ENCODE results near the gene INO80D. TPM values are rescaled to one million over a fixed set of nuclear protein-coding genes. Genes with fewer than 3 reads are reported as not detected.

The INO80D gene
- total RNA-seq, 1 experiment from 2014 or later: 46.0 TPM

- H3K4me3 Mint-ChIP-seq: no peak overlapping the region
- Histone ChIP-seq H2AFZ (ENCODE audit: low read length) (no peak overlapping the region), H3K27me3 (ENCODE audit: insufficient read depth, low read length) (no peaks in the 10 kb centered on the region), H3K4me1 (ENCODE audit: insufficient read depth, low read length) (peaks cover 8% of the 10 kb centered on the region; the same call in 1 of the 2 replicates), H2AK5ac (ENCODE audit: insufficient read length, low read length) (no peak overlapping the region), H3T11ph (ENCODE audit: low read length) (no peak overlapping the region), H3K79me2 (ENCODE audit: insufficient read depth, low read length) (peaks cover 2% of the 10 kb centered on the region; the same call in 1 of the 2 replicates), H2BK5ac (ENCODE audit: insufficient read length, low read length) (no peak overlapping the region), H2BK12ac (ENCODE audit: insufficient read length, low read depth, low read length) (no peak overlapping the region), H3K9ac (ENCODE audit: extremely low read depth, insufficient read length, low read length) (no peak overlapping the region), H3K56ac (ENCODE audit: insufficient read length, low read depth, low read length) (no peak overlapping the region), H3K18ac (ENCODE audit: insufficient read length, low read depth, low read length) (no peak overlapping the region), H3K79me1 (ENCODE audit: insufficient read depth, low read depth, low read length, poor library complexity, severe bottlenecking) (no peaks in the 10 kb centered on the region), H3K4me2 (ENCODE audit: insufficient read depth, insufficient read length, low read length) (no peak overlapping the region), H2BK15ac (ENCODE audit: low read depth, low read length) (no peak overlapping the region), H3K23ac (ENCODE audit: insufficient read length, low read depth, low read length) (no peak overlapping the region), H2BK20ac (ENCODE audit: low read depth, low read length, poor library complexity, severe bottlenecking) (no peak overlapping the region), H3K14ac (ENCODE audit: insufficient read depth, low read length) (no peak overlapping the region), H3K23me2 (ENCODE audit: insufficient read length, low read depth, low read length, poor library complexity, severe bottlenecking) (no peaks in the 10 kb centered on the region), H4K8ac (replicated peaks; ENCODE audit: insufficient read length, low read depth, low read length) (no peak overlapping the region), H3K4ac (ENCODE audit: low read depth, low read length) (no peak overlapping the region), H4K20me1 (ENCODE audit: control insufficient read depth, insufficient read depth, insufficient read length) (no peaks in the 10 kb centered on the region), H3K27ac (ENCODE audit: insufficient read length, low read depth, low read length) (no peak overlapping the region), H4K5ac (ENCODE audit: insufficient read length, low read depth, low read length) (no peak overlapping the region), H2BK120ac (ENCODE audit: low read depth, low read length, poor library complexity, severe bottlenecking) (no peak overlapping the region), H3K9me3 (ENCODE audit: control insufficient read depth, low read depth, low read length) (no peaks in the 10 kb centered on the region), H4K91ac (ENCODE audit: insufficient read length, low read depth, low read length) (no peak overlapping the region)
- no peaks in the 10 kb centered on the region for H3K9me3 Mint-ChIP-seq
- H3K36me3 Mint-ChIP-seq (ENCODE audit: insufficient read depth in 1 of 3, low read depth in 3 of 3): no peaks in the 10 kb centered on the region
- no peak overlapping the region for H3K27ac Mint-ChIP-seq
- H3K27me3 Mint-ChIP-seq (ENCODE audit: low read depth): no peaks in the 10 kb centered on the region
- TF ChIP-seq CTCF (conservative IDR thresholded peaks at IDR 0.05): no peak
- H3K4me1 Mint-ChIP-seq: peaks cover 27 to 40% of the 10 kb centered on the region in 2 experiments
- WGBS (ENCODE audit: extremely low coverage, insufficient read length, low lambda C conversion rate): no CpG with 5 or more reads among the region's 7 CpGs
- no peak for DNase-seq
Observed at GRCh38 chr2:205967391-205968075, 118.4 kb downstream of the INO80D start.

Data from H9 (cell line).